Measurements from ENCODE around the gene FHOD3. TPM values are rescaled to one million over a fixed set of nuclear protein-coding genes. Genes with fewer than 3 reads are reported as not detected.

Gene FHOD3
- total and polyA plus RNA-seq, 5 donors from 2014 or later, result not detected

GRCh38 chr18:36724169-36724568 is 426.7 kb downstream of the FHOD3 start:
- no peaks in the 10 kb centered on the region for H3K9me3 ChIP-seq (ENCODE audit: control insufficient read depth in 2 of 2, low read length in 2 of 2)
- Mint-ChIP-seq H3K27me3 (peaks cover 6% of the 10 kb centered on the region), H3K4me1 (no peaks in the 10 kb centered on the region), H3K36me3 (no peaks in the 10 kb centered on the region), H3K27ac (no peak overlapping the region), H3K4me3 (no peak overlapping the region), H3K9me3 (no peaks in the 10 kb centered on the region)
- DNase-seq (no peak), ATAC-seq (ENCODE audit: low read depth in 2 of 2) (no peak)
- no peaks in the 10 kb centered on the region for H3K27me3 ChIP-seq (ENCODE audit: control insufficient read depth, insufficient read depth, low read length)
- H3K4me1 ChIP-seq (ENCODE audit: control insufficient read depth, insufficient read depth, low read length, poor library complexity, severe bottlenecking), result no peaks in the 10 kb centered on the region
- H3K36me3 ChIP-seq (ENCODE audit: control insufficient read depth, insufficient read depth, low read length), result no peaks in the 10 kb centered on the region
- H3K4me3 ChIP-seq (ENCODE audit: low read depth, low read length), result no peak overlapping the region
- H3K27ac ChIP-seq (ENCODE audit: insufficient read depth, low read length, poor library complexity, severe bottlenecking), result no peak overlapping the region

DNA sequence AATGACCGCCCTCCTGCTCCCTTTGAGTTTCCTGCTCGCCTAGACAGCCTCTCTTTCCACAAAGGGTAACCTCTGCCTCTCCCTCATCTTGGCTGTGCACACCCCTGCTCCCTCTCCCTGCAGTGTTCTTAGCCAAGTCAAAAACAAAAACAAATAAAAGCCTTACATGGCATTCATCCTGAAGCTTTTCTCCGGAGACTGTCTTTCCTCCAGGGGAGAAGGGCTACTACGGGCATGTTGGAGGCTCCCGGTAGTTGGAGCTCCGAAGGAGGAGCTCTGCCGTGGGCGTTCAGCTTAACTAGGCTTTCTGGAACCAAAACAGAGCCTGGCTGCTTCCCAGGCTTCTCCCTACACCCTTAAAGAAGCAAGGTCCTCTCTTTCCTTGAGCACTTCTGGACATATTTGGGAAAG is 427.1 kb downstream of the FHOD3 start:
- H3K4me1 Mint-ChIP-seq, result no peaks in the 10 kb centered on the region
- H3K4me1 ChIP-seq (ENCODE audit: control insufficient read depth, insufficient read depth, low read length, poor library complexity, severe bottlenecking), result no peaks in the 10 kb centered on the region
- no peaks in the 10 kb centered on the region for H3K36me3 ChIP-seq (ENCODE audit: control insufficient read depth, insufficient read depth, low read length)
- H3K27ac ChIP-seq (ENCODE audit: insufficient read depth, low read length, poor library complexity, severe bottlenecking), result no peak overlapping the region
- H3K27ac Mint-ChIP-seq, result no peak overlapping the region
- DNase-seq (no peak), ATAC-seq (ENCODE audit: low read depth in 2 of 2) (no peak)
- no peaks in the 10 kb centered on the region for H3K9me3 ChIP-seq (ENCODE audit: control insufficient read depth in 2 of 2, low read length in 2 of 2)
- peaks cover 3% of the 10 kb centered on the region for H3K27me3 Mint-ChIP-seq
- no peak overlapping the region for H3K4me3 Mint-ChIP-seq
- H3K9me3 Mint-ChIP-seq, result no peaks in the 10 kb centered on the region
- H3K4me3 ChIP-seq (ENCODE audit: low read depth, low read length), result no peak overlapping the region
- H3K27me3 ChIP-seq (ENCODE audit: control insufficient read depth, insufficient read depth, low read length), result no peaks in the 10 kb centered on the region
- no peaks in the 10 kb centered on the region for H3K36me3 Mint-ChIP-seq

DNA sequence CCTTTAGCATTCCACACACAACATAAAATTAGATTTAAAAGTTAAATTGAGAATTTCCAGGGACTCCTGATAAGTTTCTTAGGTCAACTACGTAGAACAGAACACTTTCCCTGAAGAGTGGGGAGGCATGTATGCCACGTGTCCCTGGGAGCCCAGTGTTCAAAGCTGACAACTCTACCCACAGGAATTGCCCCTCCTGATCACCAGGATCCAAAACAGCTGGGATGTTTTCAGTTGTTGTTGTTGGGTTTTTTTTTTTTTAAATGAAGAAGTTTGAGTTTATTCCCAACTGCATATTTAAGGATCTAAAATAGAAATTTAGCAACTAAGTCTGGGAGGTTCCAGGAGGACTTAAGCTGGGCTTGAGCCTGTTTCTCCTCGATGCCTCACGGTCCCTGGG is 430.8 kb downstream of the FHOD3 start:
- Histone ChIP-seq H3K27ac (ENCODE audit: insufficient read depth, low read length, poor library complexity, severe bottlenecking) (no peak overlapping the region), H3K4me3 (ENCODE audit: low read depth, low read length) (no peak overlapping the region), H3K27me3 (ENCODE audit: control insufficient read depth, insufficient read depth, low read length) (no peaks in the 10 kb centered on the region), H3K9me3 (ENCODE audit: control insufficient read depth in 2 of 2, low read length in 2 of 2) (no peaks in the 10 kb centered on the region), H3K4me1 (ENCODE audit: control insufficient read depth, insufficient read depth, low read length, poor library complexity, severe bottlenecking) (no peaks in the 10 kb centered on the region), H3K36me3 (ENCODE audit: control insufficient read depth, insufficient read depth, low read length) (no peaks in the 10 kb centered on the region)
- H3K27me3 Mint-ChIP-seq, result peaks cover 8% of the 10 kb centered on the region
- no peak for ATAC-seq (ENCODE audit: low read depth in 2 of 2)
- H3K27ac Mint-ChIP-seq, result no peak overlapping the region
- H3K36me3 Mint-ChIP-seq, result no peaks in the 10 kb centered on the region
- H3K4me1 Mint-ChIP-seq, result no peaks in the 10 kb centered on the region
- peaks cover 0 to 8% (median 0%) of the 10 kb centered on the region in 7 donors for H3K9me3 Mint-ChIP-seq
- no peak overlapping the region for H3K4me3 Mint-ChIP-seq
- DNase-seq, result no peak

DNA sequence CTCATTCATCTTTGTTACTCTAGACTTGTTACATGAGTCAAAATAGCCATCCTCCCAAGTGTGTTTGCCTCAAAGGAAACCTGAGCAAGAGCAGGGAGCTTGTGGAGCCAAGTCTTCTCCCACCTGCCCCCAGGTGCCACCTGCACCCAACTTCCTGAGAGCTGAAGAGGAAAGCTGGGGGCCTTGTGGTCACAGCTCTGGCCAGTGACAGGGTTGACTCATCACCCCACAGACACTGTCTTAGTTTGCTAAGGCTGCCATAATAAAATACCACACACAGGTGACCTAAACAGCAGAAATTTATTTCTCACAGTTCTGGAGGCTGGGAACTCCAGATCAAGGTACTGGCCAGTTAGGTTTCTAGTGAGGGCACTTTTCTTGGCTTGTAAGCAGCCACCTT is 431.7 kb downstream of the FHOD3 start:
- ATAC-seq (ENCODE audit: low read depth in 2 of 2) (no peak), DNase-seq (no peak)
- Mint-ChIP-seq H3K4me1 (no peaks in the 10 kb centered on the region), H3K4me3 (no peak overlapping the region), H3K27me3 (peaks cover 8% of the 10 kb centered on the region), H3K9me3 (peaks cover 0 to 8% (median 0%) of the 10 kb centered on the region in 7 donors), H3K36me3 (no peaks in the 10 kb centered on the region), H3K27ac (no peak overlapping the region)
- H3K27me3 ChIP-seq (ENCODE audit: control insufficient read depth, insufficient read depth, low read length), result no peaks in the 10 kb centered on the region
- no peaks in the 10 kb centered on the region for H3K4me1 ChIP-seq (ENCODE audit: control insufficient read depth, insufficient read depth, low read length, poor library complexity, severe bottlenecking)
- H3K27ac ChIP-seq (ENCODE audit: insufficient read depth, low read length, poor library complexity, severe bottlenecking), result no peak overlapping the region
- no peaks in the 10 kb centered on the region for H3K9me3 ChIP-seq (ENCODE audit: control insufficient read depth in 2 of 2, low read length in 2 of 2)
- no peak overlapping the region for H3K4me3 ChIP-seq (ENCODE audit: low read depth, low read length)
- H3K36me3 ChIP-seq (ENCODE audit: control insufficient read depth, insufficient read depth, low read length), result no peaks in the 10 kb centered on the region

DNA sequence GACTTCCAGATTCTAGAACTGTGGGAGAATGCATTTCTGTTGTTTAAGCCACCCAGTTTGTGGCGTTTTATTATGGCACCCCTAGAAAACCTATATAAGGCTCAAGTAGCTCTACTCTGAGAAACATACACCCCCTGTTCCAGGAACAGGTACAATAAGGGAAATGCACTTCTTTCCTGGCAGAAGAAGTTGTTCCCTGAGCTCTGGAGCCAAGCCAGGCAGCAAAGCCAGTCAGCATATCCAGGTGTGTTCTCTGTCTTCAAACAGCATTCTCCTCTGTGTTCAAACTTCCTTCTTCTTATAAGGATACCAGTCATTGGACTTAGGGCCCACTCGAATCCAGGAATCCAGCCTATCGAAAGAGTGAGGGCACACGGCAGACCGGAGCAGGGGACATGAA is 434.8 kb downstream of the FHOD3 start:
- Histone ChIP-seq H3K27ac (ENCODE audit: insufficient read depth, low read length, poor library complexity, severe bottlenecking) (no peak overlapping the region), H3K4me1 (ENCODE audit: control insufficient read depth, insufficient read depth, low read length, poor library complexity, severe bottlenecking) (no peaks in the 10 kb centered on the region), H3K9me3 (ENCODE audit: control insufficient read depth in 2 of 2, low read length in 2 of 2) (no peaks in the 10 kb centered on the region), H3K27me3 (ENCODE audit: control insufficient read depth, insufficient read depth, low read length) (no peaks in the 10 kb centered on the region), H3K4me3 (ENCODE audit: low read depth, low read length) (no peak overlapping the region), H3K36me3 (ENCODE audit: control insufficient read depth, insufficient read depth, low read length) (no peaks in the 10 kb centered on the region)
- H3K4me1 Mint-ChIP-seq, result no peaks in the 10 kb centered on the region
- DNase-seq (no peak), ATAC-seq (ENCODE audit: low read depth in 2 of 2) (no peak)
- H3K27me3 Mint-ChIP-seq, result peaks cover 8% of the 10 kb centered on the region
- peaks cover 0 to 8% (median 0%) of the 10 kb centered on the region in 7 donors for H3K9me3 Mint-ChIP-seq
- H3K4me3 Mint-ChIP-seq, result no peak overlapping the region
- H3K36me3 Mint-ChIP-seq, result no peaks in the 10 kb centered on the region
- H3K27ac Mint-ChIP-seq, result no peak overlapping the region

GRCh38 chr18:36733150-36733549 is 435.6 kb downstream of the FHOD3 start:
- DNase-seq, result no peak
- Mint-ChIP-seq H3K27ac (no peak overlapping the region), H3K4me3 (no peak overlapping the region), H3K36me3 (no peaks in the 10 kb centered on the region), H3K9me3 (peaks cover 0 to 8% (median 0%) of the 10 kb centered on the region in 7 donors), H3K27me3 (peaks cover 8% of the 10 kb centered on the region), H3K4me1 (no peaks in the 10 kb centered on the region)
- Histone ChIP-seq H3K9me3 (ENCODE audit: control insufficient read depth in 2 of 2, low read length in 2 of 2) (no peaks in the 10 kb centered on the region), H3K4me1 (ENCODE audit: control insufficient read depth, insufficient read depth, low read length, poor library complexity, severe bottlenecking) (no peaks in the 10 kb centered on the region), H3K27me3 (ENCODE audit: control insufficient read depth, insufficient read depth, low read length) (no peaks in the 10 kb centered on the region), H3K4me3 (ENCODE audit: low read depth, low read length) (no peak overlapping the region), H3K27ac (ENCODE audit: insufficient read depth, low read length, poor library complexity, severe bottlenecking) (no peak overlapping the region), H3K36me3 (ENCODE audit: control insufficient read depth, insufficient read depth, low read length) (no peaks in the 10 kb centered on the region)
- no peak for ATAC-seq (ENCODE audit: low read depth in 2 of 2)

- Mint-ChIP-seq H3K9me3 (peaks cover 0 to 8% (median 0%) of the 10 kb centered on the region in 7 donors), H3K27ac (no peak overlapping the region), H3K27me3 (peaks cover 8% of the 10 kb centered on the region), H3K4me3 (no peak overlapping the region), H3K4me1 (no peaks in the 10 kb centered on the region), H3K36me3 (no peaks in the 10 kb centered on the region)
- Histone ChIP-seq H3K36me3 (ENCODE audit: control insufficient read depth, insufficient read depth, low read length) (no peaks in the 10 kb centered on the region), H3K9me3 (ENCODE audit: control insufficient read depth in 2 of 2, low read length in 2 of 2) (no peaks in the 10 kb centered on the region), H3K27me3 (ENCODE audit: control insufficient read depth, insufficient read depth, low read length) (no peaks in the 10 kb centered on the region), H3K4me1 (ENCODE audit: control insufficient read depth, insufficient read depth, low read length, poor library complexity, severe bottlenecking) (no peaks in the 10 kb centered on the region), H3K4me3 (ENCODE audit: low read depth, low read length) (no peak overlapping the region), H3K27ac (ENCODE audit: insufficient read depth, low read length, poor library complexity, severe bottlenecking) (no peak overlapping the region)
- DNase-seq (no peak), ATAC-seq (ENCODE audit: low read depth in 2 of 2) (no peak)
These were observed 437.1 kb downstream of the FHOD3 start for GRCh38 chr18:36734596-36734995.

DNA sequence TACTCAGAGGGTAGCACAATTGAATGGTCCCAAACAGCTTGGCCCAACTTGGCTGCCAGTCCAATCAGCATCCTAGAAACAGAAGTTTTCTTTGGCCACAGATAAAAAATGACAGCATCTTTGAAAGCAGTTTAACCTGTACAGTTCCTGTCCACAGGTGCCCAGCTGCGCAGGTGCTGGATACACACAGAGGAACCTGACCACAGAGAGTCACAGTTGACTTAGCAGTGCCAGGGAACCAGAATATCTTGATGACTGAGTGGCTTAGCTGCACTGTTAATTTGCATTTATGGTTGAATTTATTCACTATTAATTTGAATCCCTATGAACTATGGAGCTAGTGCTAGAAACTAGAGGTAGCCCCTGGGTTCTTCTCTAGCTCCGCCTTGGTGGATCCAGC is 437.6 kb downstream of the FHOD3 start:
- Histone ChIP-seq H3K27ac (ENCODE audit: insufficient read depth, low read length, poor library complexity, severe bottlenecking) (no peak overlapping the region), H3K36me3 (ENCODE audit: control insufficient read depth, insufficient read depth, low read length) (no peaks in the 10 kb centered on the region), H3K4me1 (ENCODE audit: control insufficient read depth, insufficient read depth, low read length, poor library complexity, severe bottlenecking) (no peaks in the 10 kb centered on the region), H3K27me3 (ENCODE audit: control insufficient read depth, insufficient read depth, low read length) (no peaks in the 10 kb centered on the region), H3K4me3 (ENCODE audit: low read depth, low read length) (no peak overlapping the region), H3K9me3 (ENCODE audit: control insufficient read depth in 2 of 2, low read length in 2 of 2) (no peaks in the 10 kb centered on the region)
- ATAC-seq (ENCODE audit: low read depth in 2 of 2) (no peak), DNase-seq (no peak)
- Mint-ChIP-seq H3K27ac (no peak overlapping the region), H3K36me3 (no peaks in the 10 kb centered on the region), H3K9me3 (peaks cover 0 to 8% (median 0%) of the 10 kb centered on the region in 7 donors), H3K27me3 (peaks cover 8% of the 10 kb centered on the region), H3K4me3 (no peak overlapping the region), H3K4me1 (no peaks in the 10 kb centered on the region)
